Measurements from ENCODE around the gene SMCO3. TPM values are rescaled to one million over a fixed set of nuclear protein-coding genes. Genes with fewer than 3 reads are reported as not detected.

Gene SMCO3
- total and polyA plus RNA-seq, 2 of the 13 experiments (the other 11 are each of a cell fraction or from before 2014, with no cell fraction given) = 0.29 to 0.42 TPM

DNA sequence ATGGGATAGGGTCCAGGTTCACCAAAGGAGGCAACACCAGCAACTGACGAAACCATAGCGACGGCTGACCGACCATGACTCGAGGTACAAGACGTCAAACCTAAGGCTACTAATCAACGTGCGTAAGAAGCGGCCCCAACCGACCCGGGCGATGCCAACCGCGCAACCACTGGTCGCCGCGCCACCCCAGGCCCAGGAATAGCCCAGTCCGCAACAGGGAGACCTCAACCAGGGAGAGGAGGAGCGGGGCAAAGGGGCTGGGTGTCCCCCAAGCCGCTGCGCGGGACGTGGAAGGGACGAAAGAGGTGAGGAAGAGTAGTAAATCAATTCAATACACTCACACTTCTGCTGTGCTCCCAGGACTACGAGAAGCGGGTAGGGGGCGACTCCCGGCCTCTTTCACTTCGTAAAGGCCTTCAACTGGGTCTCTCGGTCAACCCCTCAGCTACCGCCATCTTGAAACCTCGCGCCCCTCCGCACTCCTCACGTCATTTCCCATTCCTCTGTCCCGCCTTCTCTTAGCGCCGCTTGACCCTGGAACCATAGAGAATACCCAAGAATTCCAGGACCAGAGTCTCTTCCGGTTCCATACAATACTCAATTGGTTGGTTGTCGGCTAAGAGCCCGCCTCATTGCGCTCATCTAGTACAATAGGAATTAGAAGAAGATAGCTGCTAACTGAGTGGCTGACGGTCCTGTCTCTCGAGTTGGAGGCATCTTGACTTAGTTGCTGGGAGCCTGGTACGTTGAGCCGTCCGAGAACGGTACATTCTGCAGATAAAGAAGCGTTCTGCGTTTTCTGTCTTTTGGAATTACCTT is 10.8 kb downstream of the SMCO3 start, which contains the start of the genes C12orf60 and WBP11 (continued):
- TF ChIP-seq MYPOP (CRISPR knock-in tag; IDR thresholded peaks at IDR 0.05) (peak; percentile 58; the same call in 1 of the 2 replicates), ZNF354B (CRISPR knock-in tag; IDR thresholded peaks at IDR 0.05) (no peak), DPF2 (CRISPR knock-in tag; IDR thresholded peaks at IDR 0.05; ENCODE audit: borderline replicate concordance, low read depth) (no peak), ZNF691 (CRISPR knock-in tag; IDR thresholded peaks at IDR 0.05; ENCODE audit: borderline replicate concordance, low read depth) (no peak), JARID2 (CRISPR knock-in tag; IDR thresholded peaks at IDR 0.05; ENCODE audit: insufficient replicate concordance) (no peak), KLF11 (CRISPR knock-in tag; IDR thresholded peaks at IDR 0.05) (peak; percentile 18; the same call in 1 of the 2 replicates)
- TF ChIP-seq, protein P1, sequence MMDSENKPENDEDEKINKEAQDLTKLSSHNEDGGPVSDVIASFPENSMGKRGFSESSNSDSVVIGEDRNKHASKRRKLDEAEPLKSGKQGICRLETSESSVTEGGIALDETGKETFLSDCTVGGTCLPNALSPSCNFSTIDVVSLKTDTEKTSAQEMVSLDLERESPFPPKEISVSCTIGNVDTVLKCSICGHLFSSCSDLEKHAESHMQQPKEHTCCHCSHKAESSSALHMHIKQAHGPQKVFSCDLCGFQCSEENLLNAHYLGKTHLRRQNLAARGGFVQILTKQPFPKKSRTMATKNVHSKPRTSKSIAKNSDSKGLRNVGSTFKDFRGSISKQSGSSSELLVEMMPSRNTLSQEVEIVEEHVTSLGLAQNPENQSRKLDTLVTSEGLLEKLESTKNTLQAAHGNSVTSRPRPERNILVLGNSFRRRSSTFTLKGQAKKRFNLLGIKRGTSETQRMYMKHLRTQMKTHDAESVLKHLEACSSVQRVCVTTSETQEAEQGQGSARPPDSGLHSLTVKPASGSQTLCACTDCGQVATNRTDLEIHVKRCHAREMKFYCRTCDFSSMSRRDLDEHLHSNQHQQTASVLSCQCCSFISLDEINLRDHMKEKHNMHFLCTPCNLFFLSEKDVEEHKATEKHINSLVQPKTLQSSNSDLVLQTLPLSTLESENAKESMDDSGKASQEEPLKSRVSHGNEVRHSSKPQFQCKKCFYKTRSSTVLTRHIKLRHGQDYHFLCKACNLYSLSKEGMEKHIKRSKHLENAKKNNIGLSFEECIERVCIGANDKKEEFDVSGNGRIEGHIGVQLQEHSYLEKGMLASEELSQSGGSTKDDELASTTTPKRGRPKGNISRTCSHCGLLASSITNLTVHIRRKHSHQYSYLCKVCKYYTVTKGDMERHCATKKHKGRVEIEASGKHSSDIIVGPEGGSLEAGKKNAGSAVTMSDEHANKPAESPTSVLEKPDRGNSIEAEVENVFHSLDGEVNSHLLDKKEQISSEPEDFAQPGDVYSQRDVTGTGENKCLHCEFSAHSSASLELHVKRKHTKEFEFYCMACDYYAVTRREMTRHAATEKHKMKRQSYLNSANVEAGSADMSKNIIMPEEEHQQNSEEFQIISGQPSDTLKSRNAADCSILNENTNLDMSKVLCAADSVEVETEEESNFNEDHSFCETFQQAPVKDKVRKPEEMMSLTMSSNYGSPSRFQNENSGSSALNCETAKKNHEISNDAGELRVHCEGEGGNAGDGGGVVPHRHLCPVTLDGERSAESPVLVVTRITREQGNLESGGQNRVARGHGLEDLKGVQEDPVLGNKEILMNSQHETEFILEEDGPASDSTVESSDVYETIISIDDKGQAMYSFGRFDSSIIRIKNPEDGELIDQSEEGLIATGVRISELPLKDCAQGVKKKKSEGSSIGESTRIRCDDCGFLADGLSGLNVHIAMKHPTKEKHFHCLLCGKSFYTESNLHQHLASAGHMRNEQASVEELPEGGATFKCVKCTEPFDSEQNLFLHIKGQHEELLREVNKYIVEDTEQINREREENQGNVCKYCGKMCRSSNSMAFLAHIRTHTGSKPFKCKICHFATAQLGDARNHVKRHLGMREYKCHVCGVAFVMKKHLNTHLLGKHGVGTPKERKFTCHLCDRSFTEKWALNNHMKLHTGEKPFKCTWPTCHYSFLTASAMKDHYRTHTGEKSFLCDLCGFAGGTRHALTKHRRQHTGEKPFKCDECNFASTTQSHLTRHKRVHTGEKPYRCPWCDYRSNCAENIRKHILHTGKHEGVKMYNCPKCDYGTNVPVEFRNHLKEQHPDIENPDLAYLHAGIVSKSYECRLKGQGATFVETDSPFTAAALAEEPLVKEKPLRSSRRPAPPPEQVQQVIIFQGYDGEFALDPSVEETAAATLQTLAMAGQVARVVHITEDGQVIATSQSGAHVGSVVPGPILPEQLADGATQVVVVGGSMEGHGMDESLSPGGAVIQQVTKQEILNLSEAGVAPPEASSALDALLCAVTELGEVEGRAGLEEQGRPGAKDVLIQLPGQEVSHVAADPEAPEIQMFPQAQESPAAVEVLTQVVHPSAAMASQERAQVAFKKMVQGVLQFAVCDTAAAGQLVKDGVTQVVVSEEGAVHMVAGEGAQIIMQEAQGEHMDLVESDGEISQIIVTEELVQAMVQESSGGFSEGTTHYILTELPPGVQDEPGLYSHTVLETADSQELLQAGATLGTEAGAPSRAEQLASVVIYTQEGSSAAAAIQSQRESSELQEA (CRISPR knock-in tag; IDR thresholded peaks at IDR 0.05; ENCODE audit: not compliant biosample characterization) = no peak
- TF ChIP-seq, protein P2, sequence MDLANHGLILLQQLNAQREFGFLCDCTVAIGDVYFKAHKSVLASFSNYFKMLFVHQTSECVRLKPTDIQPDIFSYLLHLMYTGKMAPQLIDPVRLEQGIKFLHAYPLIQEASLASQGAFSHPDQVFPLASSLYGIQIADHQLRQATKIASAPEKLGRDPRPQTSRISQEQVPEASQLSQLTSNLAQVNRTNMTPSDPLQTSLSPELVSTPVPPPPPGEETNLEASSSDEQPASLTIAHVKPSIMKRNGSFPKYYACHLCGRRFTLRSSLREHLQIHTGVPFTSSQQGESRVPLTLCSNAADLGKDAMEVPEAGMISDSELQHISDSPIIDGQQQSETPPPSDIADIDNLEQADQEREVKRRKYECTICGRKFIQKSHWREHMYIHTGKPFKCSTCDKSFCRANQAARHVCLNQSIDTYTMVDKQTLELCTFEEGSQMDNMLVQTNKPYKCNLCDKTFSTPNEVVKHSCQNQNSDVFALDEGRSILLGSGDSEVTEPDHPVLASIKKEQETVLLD (CRISPR knock-in tag; IDR thresholded peaks at IDR 0.05; ENCODE audit: low read depth) = no peak
- TF ChIP-seq, protein P3, sequence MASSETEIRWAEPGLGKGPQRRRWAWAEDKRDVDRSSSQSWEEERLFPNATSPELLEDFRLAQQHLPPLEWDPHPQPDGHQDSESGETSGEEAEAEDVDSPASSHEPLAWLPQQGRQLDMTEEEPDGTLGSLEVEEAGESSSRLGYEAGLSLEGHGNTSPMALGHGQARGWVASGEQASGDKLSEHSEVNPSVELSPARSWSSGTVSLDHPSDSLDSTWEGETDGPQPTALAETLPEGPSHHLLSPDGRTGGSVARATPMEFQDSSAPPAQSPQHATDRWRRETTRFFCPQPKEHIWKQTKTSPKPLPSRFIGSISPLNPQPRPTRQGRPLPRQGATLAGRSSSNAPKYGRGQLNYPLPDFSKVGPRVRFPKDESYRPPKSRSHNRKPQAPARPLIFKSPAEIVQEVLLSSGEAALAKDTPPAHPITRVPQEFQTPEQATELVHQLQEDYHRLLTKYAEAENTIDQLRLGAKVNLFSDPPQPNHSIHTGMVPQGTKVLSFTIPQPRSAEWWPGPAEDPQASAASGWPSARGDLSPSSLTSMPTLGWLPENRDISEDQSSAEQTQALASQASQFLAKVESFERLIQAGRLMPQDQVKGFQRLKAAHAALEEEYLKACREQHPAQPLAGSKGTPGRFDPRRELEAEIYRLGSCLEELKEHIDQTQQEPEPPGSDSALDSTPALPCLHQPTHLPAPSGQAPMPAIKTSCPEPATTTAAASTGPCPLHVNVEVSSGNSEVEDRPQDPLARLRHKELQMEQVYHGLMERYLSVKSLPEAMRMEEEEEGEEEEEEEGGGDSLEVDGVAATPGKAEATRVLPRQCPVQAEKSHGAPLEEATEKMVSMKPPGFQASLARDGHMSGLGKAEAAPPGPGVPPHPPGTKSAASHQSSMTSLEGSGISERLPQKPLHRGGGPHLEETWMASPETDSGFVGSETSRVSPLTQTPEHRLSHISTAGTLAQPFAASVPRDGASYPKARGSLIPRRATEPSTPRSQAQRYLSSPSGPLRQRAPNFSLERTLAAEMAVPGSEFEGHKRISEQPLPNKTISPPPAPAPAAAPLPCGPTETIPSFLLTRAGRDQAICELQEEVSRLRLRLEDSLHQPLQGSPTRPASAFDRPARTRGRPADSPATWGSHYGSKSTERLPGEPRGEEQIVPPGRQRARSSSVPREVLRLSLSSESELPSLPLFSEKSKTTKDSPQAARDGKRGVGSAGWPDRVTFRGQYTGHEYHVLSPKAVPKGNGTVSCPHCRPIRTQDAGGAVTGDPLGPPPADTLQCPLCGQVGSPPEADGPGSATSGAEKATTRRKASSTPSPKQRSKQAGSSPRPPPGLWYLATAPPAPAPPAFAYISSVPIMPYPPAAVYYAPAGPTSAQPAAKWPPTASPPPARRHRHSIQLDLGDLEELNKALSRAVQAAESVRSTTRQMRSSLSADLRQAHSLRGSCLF (CRISPR knock-in tag; IDR thresholded peaks at IDR 0.05; ENCODE audit: borderline replicate concordance) = no peak
